SK-N-SH treated with all-trans-retinoic acid at 6 μM for 48 hours (cell line): ENCODE data around the gene TSHZ1.

Source experiments
- ATAC-seq: fragments of 200-7000 bp; cut with Tn5 transposase; 3 replicates; pipeline ENCODE4 v1.9.1; 2020; ENCODE audit warnings: mild to moderate bottlenecking, moderate library complexity
- BACH2 ChIP-seq: fragments of 250-450 bp; sonication (Bioruptor Pico); IDR thresholded peaks from 2 replicates; pipeline ENCODE4 v1.9.0; 2021; ENCODE audit warnings: mild to moderate bottlenecking, borderline replicate concordance
- GLIS3 ChIP-seq: fragments of 250-450 bp; sonication (Bioruptor Pico); IDR thresholded peaks from 2 replicates; pipeline ENCODE4 v1.5.0; 2020; ENCODE audit warnings: mild to moderate bottlenecking, moderate library complexity
- ISL1 ChIP-seq: fragments of 250-450 bp; sonication (Bioruptor Pico); IDR thresholded peaks from 2 replicates; pipeline ENCODE4 v2.1.2; 2022; ENCODE audit warnings: mild to moderate bottlenecking, moderate library complexity
- POU6F1 ChIP-seq: fragments of 250-450 bp; sonication (Bioruptor Pico); IDR thresholded peaks from 2 replicates; pipeline ENCODE4 v1.8.0; 2021; ENCODE audit warnings: low read depth, mild to moderate bottlenecking, moderate library complexity, borderline replicate concordance
- SNAI2 ChIP-seq: fragments of 250-450 bp; sonication (Bioruptor Pico); IDR thresholded peaks from 2 replicates; pipeline ENCODE4 v1.5.0; 2020; ENCODE audit warnings: mild to moderate bottlenecking, moderate library complexity
- TCF4 ChIP-seq: fragments of 250-450 bp; sonication (Bioruptor Pico); IDR thresholded peaks from 2 replicates; pipeline ENCODE4 v1.8.0; 2021; ENCODE audit warnings: mild to moderate bottlenecking, moderate library complexity, borderline replicate concordance
- ZC3H10 ChIP-seq: fragments of 250-450 bp; sonication (Bioruptor Pico); IDR thresholded peaks from 2 replicates; pipeline ENCODE4 v1.5.1; 2021; ENCODE audit warnings: mild to moderate bottlenecking, moderate library complexity
- ZFP3 ChIP-seq: fragments of 250-450 bp; sonication (Bioruptor Pico); IDR thresholded peaks from 2 replicates; pipeline ENCODE4 v1.5.0; 2020; ENCODE audit warnings: mild to moderate bottlenecking, moderate library complexity
- ZFP30 ChIP-seq: fragments of 450-650 bp; formaldehyde crosslinking; IDR thresholded peaks from 2 replicates; pipeline ENCODE4 v1.5.0; 2022; ENCODE audit warnings: mild to moderate bottlenecking, moderate library complexity
- ZNF70 ChIP-seq: fragments of 450-650 bp; formaldehyde crosslinking; IDR thresholded peaks from 2 replicates; pipeline ENCODE4 v1.5.0; 2020; ENCODE audit warnings: mild to moderate bottlenecking, moderate library complexity
- TF ChIP-seq, protein P1 (sequence below): fragments of 250-450 bp; sonication (Bioruptor Pico); IDR thresholded peaks from 2 replicates; pipeline ENCODE4 v1.8.0; 2020; ENCODE audit warnings: mild to moderate bottlenecking, moderate library complexity, borderline replicate concordance
- TF ChIP-seq, protein P2 (sequence below): fragments of 250-450 bp; sonication (Bioruptor Pico); IDR thresholded peaks from 2 replicates; pipeline ENCODE4 v1.5.1; 2020; ENCODE audit warnings: low read depth, mild to moderate bottlenecking, moderate library complexity
- TF ChIP-seq, protein P3 (sequence below): fragments of 250-450 bp; sonication (Bioruptor Pico); IDR thresholded peaks from 2 replicates; pipeline ENCODE4 v1.5.1; 2021; ENCODE audit warnings: mild to moderate bottlenecking, moderate library complexity
- TF ChIP-seq, protein P4 (sequence below): fragments of 250-450 bp; sonication (Bioruptor Pico); IDR thresholded peaks from 2 replicates; pipeline ENCODE4 v1.5.0; 2020; ENCODE audit warnings: mild to moderate bottlenecking, moderate library complexity

TSHZ1 gene

DNA sequence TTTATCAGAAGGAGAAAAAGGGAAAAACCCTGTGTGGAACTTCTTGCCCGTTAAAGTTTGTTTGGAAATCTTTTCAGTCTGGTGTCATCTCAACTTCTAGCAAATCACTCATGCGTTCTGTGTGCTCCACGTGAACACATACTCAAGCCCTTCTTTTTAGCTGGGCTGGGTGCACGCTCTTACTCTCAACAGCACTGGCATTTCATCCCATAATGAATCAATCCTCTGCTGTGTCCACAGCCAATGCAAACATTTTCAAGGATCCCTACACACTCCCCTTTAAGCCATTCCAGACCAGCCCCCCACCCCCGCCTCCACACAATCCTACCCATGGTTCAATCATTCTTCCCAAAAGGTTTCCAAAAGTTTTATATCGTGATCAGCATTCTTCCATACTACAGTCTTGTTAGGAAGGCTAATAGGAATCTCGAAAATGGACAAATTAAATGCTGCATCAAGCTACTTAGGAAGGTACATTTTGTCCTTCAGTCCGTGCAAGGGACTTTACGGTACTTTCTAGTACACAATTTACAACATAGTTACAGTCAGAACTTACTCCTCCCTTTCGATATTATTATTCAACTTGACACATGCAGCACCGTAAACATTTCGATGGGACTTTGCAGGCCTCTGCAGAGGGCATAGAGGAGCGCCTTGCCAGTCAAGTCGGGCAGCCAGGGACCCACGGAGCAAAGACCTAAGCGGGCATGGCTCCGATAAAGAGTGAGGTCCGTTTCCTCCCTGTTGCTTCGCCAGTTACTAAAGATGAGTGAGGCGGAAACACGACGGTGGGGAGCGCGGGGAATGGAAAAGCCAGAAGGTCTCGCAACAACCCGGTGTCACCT is 3.1 kb upstream of the TSHZ1 start:
- TF ChIP-seq, protein P1, sequence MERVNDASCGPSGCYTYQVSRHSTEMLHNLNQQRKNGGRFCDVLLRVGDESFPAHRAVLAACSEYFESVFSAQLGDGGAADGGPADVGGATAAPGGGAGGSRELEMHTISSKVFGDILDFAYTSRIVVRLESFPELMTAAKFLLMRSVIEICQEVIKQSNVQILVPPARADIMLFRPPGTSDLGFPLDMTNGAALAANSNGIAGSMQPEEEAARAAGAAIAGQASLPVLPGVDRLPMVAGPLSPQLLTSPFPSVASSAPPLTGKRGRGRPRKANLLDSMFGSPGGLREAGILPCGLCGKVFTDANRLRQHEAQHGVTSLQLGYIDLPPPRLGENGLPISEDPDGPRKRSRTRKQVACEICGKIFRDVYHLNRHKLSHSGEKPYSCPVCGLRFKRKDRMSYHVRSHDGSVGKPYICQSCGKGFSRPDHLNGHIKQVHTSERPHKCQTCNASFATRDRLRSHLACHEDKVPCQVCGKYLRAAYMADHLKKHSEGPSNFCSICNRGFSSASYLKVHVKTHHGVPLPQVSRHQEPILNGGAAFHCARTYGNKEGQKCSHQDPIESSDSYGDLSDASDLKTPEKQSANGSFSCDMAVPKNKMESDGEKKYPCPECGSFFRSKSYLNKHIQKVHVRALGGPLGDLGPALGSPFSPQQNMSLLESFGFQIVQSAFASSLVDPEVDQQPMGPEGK (CRISPR knock-in tag), result no peak
- TF ChIP-seq, protein P2, sequence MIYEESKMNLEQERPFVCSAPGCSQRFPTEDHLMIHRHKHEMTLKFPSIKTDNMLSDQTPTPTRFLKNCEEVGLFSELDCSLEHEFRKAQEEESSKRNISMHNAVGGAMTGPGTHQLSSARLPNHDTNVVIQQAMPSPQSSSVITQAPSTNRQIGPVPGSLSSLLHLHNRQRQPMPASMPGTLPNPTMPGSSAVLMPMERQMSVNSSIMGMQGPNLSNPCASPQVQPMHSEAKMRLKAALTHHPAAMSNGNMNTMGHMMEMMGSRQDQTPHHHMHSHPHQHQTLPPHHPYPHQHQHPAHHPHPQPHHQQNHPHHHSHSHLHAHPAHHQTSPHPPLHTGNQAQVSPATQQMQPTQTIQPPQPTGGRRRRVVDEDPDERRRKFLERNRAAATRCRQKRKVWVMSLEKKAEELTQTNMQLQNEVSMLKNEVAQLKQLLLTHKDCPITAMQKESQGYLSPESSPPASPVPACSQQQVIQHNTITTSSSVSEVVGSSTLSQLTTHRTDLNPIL (CRISPR knock-in tag), result no peak
- no peak for TF ChIP-seq GLIS3 (CRISPR knock-in tag)
- TF ChIP-seq ZC3H10 (CRISPR knock-in tag), result no peak
- TF ChIP-seq, all 23 proteins: peak for 0
- ATAC-seq, result peak; percentile 1; the same call in 1 of the 3 replicates

GRCh38 chr18:75208155-75208835 is 2.3 kb upstream of the TSHZ1 start:
- no peak for TF ChIP-seq ZFP30 (CRISPR knock-in tag)
- no peak for TF ChIP-seq ISL1
- no peak for TF ChIP-seq BACH2 (CRISPR knock-in tag)
- ATAC-seq, result peak; percentile 10

GRCh38 chr18:75208836-75209128 is 1.8 kb upstream of the TSHZ1 start:
- TF ChIP-seq, protein P3, sequence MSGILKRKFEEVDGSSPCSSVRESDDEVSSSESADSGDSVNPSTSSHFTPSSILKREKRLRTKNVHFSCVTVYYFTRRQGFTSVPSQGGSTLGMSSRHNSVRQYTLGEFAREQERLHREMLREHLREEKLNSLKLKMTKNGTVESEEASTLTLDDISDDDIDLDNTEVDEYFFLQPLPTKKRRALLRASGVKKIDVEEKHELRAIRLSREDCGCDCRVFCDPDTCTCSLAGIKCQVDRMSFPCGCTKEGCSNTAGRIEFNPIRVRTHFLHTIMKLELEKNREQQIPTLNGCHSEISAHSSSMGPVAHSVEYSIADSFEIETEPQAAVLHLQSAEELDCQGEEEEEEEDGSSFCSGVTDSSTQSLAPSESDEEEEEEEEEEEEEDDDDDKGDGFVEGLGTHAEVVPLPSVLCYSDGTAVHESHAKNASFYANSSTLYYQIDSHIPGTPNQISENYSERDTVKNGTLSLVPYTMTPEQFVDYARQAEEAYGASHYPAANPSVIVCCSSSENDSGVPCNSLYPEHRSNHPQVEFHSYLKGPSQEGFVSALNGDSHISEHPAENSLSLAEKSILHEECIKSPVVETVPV (CRISPR knock-in tag), result no peak
- no peak for TF ChIP-seq SNAI2 (CRISPR knock-in tag)
- ATAC-seq, result no peak

DNA sequence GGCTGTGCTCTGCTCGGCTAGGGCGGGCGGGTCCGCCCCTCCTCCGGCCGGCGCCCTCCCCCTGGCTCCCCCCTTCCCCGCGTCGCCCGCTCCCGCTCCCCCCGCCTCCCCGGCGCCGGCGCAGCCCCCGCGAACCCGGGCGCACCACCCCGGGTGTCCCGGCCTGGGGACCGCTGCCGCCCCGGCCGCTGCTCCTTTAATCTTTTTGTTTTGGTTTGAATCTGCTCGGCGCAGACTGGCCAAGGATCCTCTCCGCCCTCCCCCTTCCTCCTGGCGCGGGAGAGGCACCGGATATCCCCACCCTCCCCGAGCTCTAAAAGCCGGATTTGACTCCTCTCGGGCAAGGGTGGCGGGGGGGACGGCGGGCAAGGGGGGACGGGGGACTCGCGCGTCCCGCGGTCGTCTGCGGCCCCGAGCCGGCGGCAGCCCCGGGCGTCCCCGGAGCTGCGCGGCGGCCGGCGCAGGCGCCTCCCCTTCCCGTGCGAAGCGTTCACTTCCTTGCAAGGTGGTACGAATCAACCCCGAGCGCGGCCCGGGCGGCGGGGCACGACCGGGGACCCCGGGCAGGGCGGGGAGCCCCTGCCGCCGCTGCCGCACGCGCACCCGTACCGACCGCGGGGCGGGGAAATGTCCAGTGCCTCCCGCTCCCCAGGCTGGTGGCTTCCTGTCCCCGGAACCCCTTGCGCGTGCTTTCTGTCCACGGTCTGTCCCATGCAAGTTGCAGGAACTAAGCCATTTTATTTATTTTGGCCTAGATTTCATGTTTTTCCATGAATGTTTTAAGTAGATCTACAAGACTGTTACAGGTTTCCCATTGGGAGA is 1.3 kb upstream of the TSHZ1 start, which contains the start of gene PTGR3:
TSS of gene PTGR3 (minus strand) at position 11 of the 822 bp plus-strand sequence. CDS start 81 bp downstream, outside the sequence.
- peak; percentile 40 for ATAC-seq
- TF ChIP-seq ZNF70 (CRISPR knock-in tag) (no peak), POU6F1 (CRISPR knock-in tag) (no peak), TCF4 (CRISPR knock-in tag) (no peak), ZFP3 (CRISPR knock-in tag) (0 out of 2 replicates have a peak, but pooled peaks have one; percentile 24)
- TF ChIP-seq, protein P4, sequence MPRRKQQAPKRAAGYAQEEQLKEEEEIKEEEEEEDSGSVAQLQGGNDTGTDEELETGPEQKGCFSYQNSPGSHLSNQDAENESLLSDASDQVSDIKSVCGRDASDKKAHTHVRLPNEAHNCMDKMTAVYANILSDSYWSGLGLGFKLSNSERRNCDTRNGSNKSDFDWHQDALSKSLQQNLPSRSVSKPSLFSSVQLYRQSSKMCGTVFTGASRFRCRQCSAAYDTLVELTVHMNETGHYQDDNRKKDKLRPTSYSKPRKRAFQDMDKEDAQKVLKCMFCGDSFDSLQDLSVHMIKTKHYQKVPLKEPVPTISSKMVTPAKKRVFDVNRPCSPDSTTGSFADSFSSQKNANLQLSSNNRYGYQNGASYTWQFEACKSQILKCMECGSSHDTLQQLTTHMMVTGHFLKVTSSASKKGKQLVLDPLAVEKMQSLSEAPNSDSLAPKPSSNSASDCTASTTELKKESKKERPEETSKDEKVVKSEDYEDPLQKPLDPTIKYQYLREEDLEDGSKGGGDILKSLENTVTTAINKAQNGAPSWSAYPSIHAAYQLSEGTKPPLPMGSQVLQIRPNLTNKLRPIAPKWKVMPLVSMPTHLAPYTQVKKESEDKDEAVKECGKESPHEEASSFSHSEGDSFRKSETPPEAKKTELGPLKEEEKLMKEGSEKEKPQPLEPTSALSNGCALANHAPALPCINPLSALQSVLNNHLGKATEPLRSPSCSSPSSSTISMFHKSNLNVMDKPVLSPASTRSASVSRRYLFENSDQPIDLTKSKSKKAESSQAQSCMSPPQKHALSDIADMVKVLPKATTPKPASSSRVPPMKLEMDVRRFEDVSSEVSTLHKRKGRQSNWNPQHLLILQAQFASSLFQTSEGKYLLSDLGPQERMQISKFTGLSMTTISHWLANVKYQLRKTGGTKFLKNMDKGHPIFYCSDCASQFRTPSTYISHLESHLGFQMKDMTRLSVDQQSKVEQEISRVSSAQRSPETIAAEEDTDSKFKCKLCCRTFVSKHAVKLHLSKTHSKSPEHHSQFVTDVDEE (CRISPR knock-in tag), result 0 out of 2 replicates have a peak, but pooled peaks have one; percentile 33
- TF ChIP-seq, protein P2 (CRISPR knock-in tag), result no peak
